Measurements from ENCODE around the gene SPAG17. TPM values are rescaled to one million over a fixed set of nuclear protein-coding genes. Genes with fewer than 3 reads are reported as not detected.

Gene SPAG17
- total RNA-seq, 1 experiment from 2014 or later = not detected

- peaks cover 41% of the 10 kb centered on the region for H3K36me3 ChIP-seq (ENCODE audit: insufficient read depth, low read length)
- H3K27ac ChIP-seq (ENCODE audit: low read length) = no peak overlapping the region
- no peaks in the 10 kb centered on the region for H3K9me2 ChIP-seq (replicated peaks; ENCODE audit: insufficient read depth, low read length)
- H2AFZ ChIP-seq (ENCODE audit: low read length) = no peak overlapping the region
- no peak overlapping the region for H3K4me3 ChIP-seq (ENCODE audit: low read length)
- no peaks in the 10 kb centered on the region for H3K9me3 ChIP-seq (ENCODE audit: low read length)
- no peak for DNase-seq
- no peaks in the 10 kb centered on the region for H3K27me3 ChIP-seq (ENCODE audit: low read length)
- H3K79me2 ChIP-seq (ENCODE audit: low read length) = peaks cover 7% of the 10 kb centered on the region
- no peak overlapping the region for H3K4me2 ChIP-seq (ENCODE audit: low read depth, low read length, poor library complexity, severe bottlenecking)
- no peaks in the 10 kb centered on the region for H4K20me1 ChIP-seq (ENCODE audit: insufficient read depth, low read depth, low read length)
- no peak overlapping the region for H3K9ac ChIP-seq (ENCODE audit: low read length)
- H3K4me1 ChIP-seq (ENCODE audit: low read length) = no peaks in the 10 kb centered on the region
These were observed 265.7 kb downstream of the SPAG17 start for GRCh38 chr1:117919376-117919775.

DNA sequence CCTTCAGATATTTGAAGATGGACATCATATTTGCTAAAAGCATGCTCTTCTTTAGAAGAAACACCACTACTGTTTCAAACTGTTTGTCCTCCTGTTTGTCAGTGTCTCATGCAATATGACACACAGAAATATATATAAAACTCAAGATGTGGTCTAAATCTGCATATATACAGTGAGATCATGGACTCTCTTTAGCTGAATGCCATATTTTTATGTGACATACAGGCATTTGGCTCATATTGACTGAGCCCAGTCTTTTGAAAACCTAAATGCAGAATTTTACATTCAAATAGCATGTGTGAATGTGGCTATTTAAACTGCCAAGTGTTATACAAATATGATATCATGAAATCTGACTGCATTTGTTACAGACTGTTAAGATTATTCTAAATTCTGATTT is 274.0 kb downstream of the SPAG17 start:
- Histone ChIP-seq H3K9ac (ENCODE audit: low read length) (no peak overlapping the region), H3K27me3 (ENCODE audit: low read length) (no peaks in the 10 kb centered on the region), H3K9me3 (ENCODE audit: low read length) (no peaks in the 10 kb centered on the region), H3K9me2 (replicated peaks; ENCODE audit: insufficient read depth, low read length) (no peaks in the 10 kb centered on the region), H2AFZ (ENCODE audit: low read length) (no peak overlapping the region), H3K27ac (ENCODE audit: low read length) (no peak overlapping the region), H4K20me1 (ENCODE audit: insufficient read depth, low read depth, low read length) (no peaks in the 10 kb centered on the region), H3K4me3 (ENCODE audit: low read length) (no peak overlapping the region), H3K4me2 (ENCODE audit: low read depth, low read length, poor library complexity, severe bottlenecking) (no peak overlapping the region), H3K79me2 (ENCODE audit: low read length) (no peaks in the 10 kb centered on the region), H3K36me3 (ENCODE audit: insufficient read depth, low read length) (peaks cover 22% of the 10 kb centered on the region), H3K4me1 (ENCODE audit: low read length) (no peaks in the 10 kb centered on the region)
- no peak for DNase-seq

GRCh38 chr1:117905019-117905418 is 280.0 kb downstream of the SPAG17 start:
- no peaks in the 10 kb centered on the region for H3K27me3 ChIP-seq (ENCODE audit: low read length)
- H3K4me3 ChIP-seq (ENCODE audit: low read length) = no peak overlapping the region
- peaks cover 4% of the 10 kb centered on the region for H3K36me3 ChIP-seq (ENCODE audit: insufficient read depth, low read length)
- no peak overlapping the region for H3K9ac ChIP-seq (ENCODE audit: low read length)
- H3K9me3 ChIP-seq (ENCODE audit: low read length) = no peaks in the 10 kb centered on the region
- H3K9me2 ChIP-seq (replicated peaks; ENCODE audit: insufficient read depth, low read length) = no peaks in the 10 kb centered on the region
- no peak overlapping the region for H3K4me2 ChIP-seq (ENCODE audit: low read depth, low read length, poor library complexity, severe bottlenecking)
- no peaks in the 10 kb centered on the region for H3K79me2 ChIP-seq (ENCODE audit: low read length)
- no peak for DNase-seq
- H3K4me1 ChIP-seq (ENCODE audit: low read length) = no peaks in the 10 kb centered on the region
- no peak overlapping the region for H2AFZ ChIP-seq (ENCODE audit: low read length)
- no peaks in the 10 kb centered on the region for H4K20me1 ChIP-seq (ENCODE audit: insufficient read depth, low read depth, low read length)
- no peak overlapping the region for H3K27ac ChIP-seq (ENCODE audit: low read length)

GRCh38 chr1:117904485-117904884 is 280.5 kb downstream of the SPAG17 start:
- peaks cover 4% of the 10 kb centered on the region for H3K36me3 ChIP-seq (ENCODE audit: insufficient read depth, low read length)

More at GRCh38 chr1:117904485-117904884, 280.5 kb downstream of the SPAG17 start:
- no peak overlapping the region for H2AFZ ChIP-seq (ENCODE audit: low read length)
- H3K9me2 ChIP-seq (replicated peaks; ENCODE audit: insufficient read depth, low read length) = no peaks in the 10 kb centered on the region
- H3K9me3 ChIP-seq (ENCODE audit: low read length) = no peaks in the 10 kb centered on the region
- H3K27me3 ChIP-seq (ENCODE audit: low read length) = no peaks in the 10 kb centered on the region
- DNase-seq = no peak
- H3K9ac ChIP-seq (ENCODE audit: low read length) = no peak overlapping the region
- H3K4me1 ChIP-seq (ENCODE audit: low read length) = no peaks in the 10 kb centered on the region
- no peak overlapping the region for H3K27ac ChIP-seq (ENCODE audit: low read length)
- no peaks in the 10 kb centered on the region for H3K79me2 ChIP-seq (ENCODE audit: low read length)
- H4K20me1 ChIP-seq (ENCODE audit: insufficient read depth, low read depth, low read length) = no peaks in the 10 kb centered on the region
- H3K4me3 ChIP-seq (ENCODE audit: low read length) = no peak overlapping the region
- no peak overlapping the region for H3K4me2 ChIP-seq (ENCODE audit: low read depth, low read length, poor library complexity, severe bottlenecking)

Data from Karpas-422 (cell line).